NCI-H128 (cell line): ENCODE measurements around the gene SYT7.

Source experiments
- DNase-seq: peaks from one replicate; lab custom pipeline; 2025; ENCODE audit not compliant: unreplicated experiment; lab: John Stamatoyannopoulos, UW

SYT7 gene

GRCh38 chr11:61539006-61539405, 41.9 kb downstream of the SYT7 start:
- no peak for DNase-seq

- no peak for DNase-seq
Measured at GRCh38 chr11:61538636-61538961, 42.3 kb downstream of the SYT7 start.

GRCh38 chr11:61537326-61537725, 43.5 kb downstream of the SYT7 start:
- no peak for DNase-seq

GRCh38 chr11:61536676-61537270, 44.1 kb downstream of the SYT7 start:
- no peak for DNase-seq

- DNase-seq: no peak
Measured at GRCh38 chr11:61535998-61536675, 44.7 kb downstream of the SYT7 start.

- DNase-seq: no peak
Measured at GRCh38 chr11:61534933-61535839, 45.7 kb downstream of the SYT7 start.

- DNase-seq: no peak
Measured at GRCh38 chr11:61534025-61534932, 46.6 kb downstream of the SYT7 start.

GRCh38 chr11:61533401-61533800, 47.5 kb downstream of the SYT7 start:
- no peak for DNase-seq

GRCh38 chr11:61533039-61533375, 47.9 kb downstream of the SYT7 start:
- no peak for DNase-seq

GRCh38 chr11:61532134-61533038, 48.5 kb downstream of the SYT7 start:
- DNase-seq: no peak

GRCh38 chr11:61531044-61531443, 49.8 kb downstream of the SYT7 start:
- no peak for DNase-seq

GRCh38 chr11:61529537-61530225, 51.2 kb downstream of the SYT7 start:
- DNase-seq: no peak

- DNase-seq: no peak
Measured at GRCh38 chr11:61528114-61528513, 52.8 kb downstream of the SYT7 start.

- no peak for DNase-seq
Measured at GRCh38 chr11:61526956-61527731, 53.7 kb downstream of the SYT7 start.

GRCh38 chr11:61526229-61526628, 54.6 kb downstream of the SYT7 start:
- no peak for DNase-seq

GRCh38 chr11:61524963-61525587, 55.8 kb downstream of the SYT7 start:
- no peak for DNase-seq

- no peak for DNase-seq
Measured at GRCh38 chr11:61524446-61524845, 56.4 kb downstream of the SYT7 start.

- no peak for DNase-seq
Measured at GRCh38 chr11:61522881-61523280, 58.0 kb downstream of the SYT7 start.
